HCT116 (cell line): ENCODE data around the gene DCAF11. TPM values are rescaled to one million over a fixed set of nuclear protein-coding genes. Genes with fewer than 3 reads are reported as not detected.

Experiments
- ATAC-seq: fragments of 200-7000 bp; cut with Tn5 transposase; 2 replicates; pipeline ENCODE4 v1.9.1; 2020; ENCODE audit warnings: mild to moderate bottlenecking, moderate library complexity
- BruUV-seq: library from RNA; stranded (reverse); fragments of 400-500 nt; replicated peaks from 2 replicates; lab custom pipeline; 2021; lab: Mats Ljungman, UMichigan
- CTCF ChIA-PET: fragments of 300-600 bp; sonication (Branson Sonifier 250); formaldehyde crosslinking; loops from one replicate; lab custom pipeline; 2021; ENCODE audit warnings: antibody characterized with exemption; lab: Charles Lee
- POLR2A ChIA-PET: fragments of 300-600, 350-600 bp; sonication (Branson Sonifier 250); formaldehyde crosslinking; loops from one replicate; lab custom pipeline; 2021; ENCODE audit warnings: antibody characterized with exemption; lab: Charles Lee
- RAD21 ChIA-PET, 2 experiments: fragments of 300-600 bp; sonication (Branson Sonifier 250); formaldehyde crosslinking; loops; one replicate each; lab custom pipeline; 2023; ENCODE audit warnings: low total read pairs in 2 of 2; ENCODE audit not compliant: uncharacterized antibody in 2 of 2, unreplicated experiment in 2 of 2, low non-redundant PET in 1 of 2; lab: Charles Lee
- DNase-seq: peaks from one replicate; pipeline ENCODE4 v3.0.0-alpha.2; 2010; ENCODE audit warnings: low read depth, low spot score
- H2AFZ ChIP-seq: fragments of 200-600 bp; shearing (Covaris generic), sonication (generic); 2 replicates; pipeline ENCODE4 v1.6.1; 2017; ENCODE audit warnings: low read depth, mixed run types, mixed read lengths, antibody characterized with exemption, low read length; ENCODE audit not compliant: poor library complexity, severe bottlenecking
- H3K27ac ChIP-seq: 2 replicates; pipeline ENCODE4 v1.5.1; 2012; ENCODE audit warnings: low read depth, low read length
- H3K27me3 ChIP-seq: fragments of 200-600 bp; sonication (generic); 2 replicates; pipeline ENCODE4 v1.6.1; 2016; ENCODE audit warnings: mixed run types, low read length, mixed read lengths; ENCODE audit not compliant: insufficient read depth
- H3K36me3 ChIP-seq, 2 experiments: fragments of 200-500 bp in 1 of 2; fragments of 200-600 bp in 1 of 2; sonication (Bioruptor generic) in 1 of 2; sonication (generic) in 1 of 2; 2 replicates each; pipeline versions ENCODE4 v1.5.1 to v1.6.1; 2014 to 2016; ENCODE audit warnings: low read length in 2 of 2, inconsistent platforms in 1 of 2, mixed read lengths in 1 of 2, mixed run types in 1 of 2; ENCODE audit not compliant: insufficient read depth in 2 of 2, control insufficient read depth in 1 of 2
- H3K4me1 ChIP-seq, 2 experiments: fragments of 200-600 bp in 1 of 2; sonication (generic) in 1 of 2; 2 replicates each; pipeline versions ENCODE4 v1.5.1 to v1.6.1; 2012 to 2017; ENCODE audit warnings: low read length in 2 of 2, inconsistent platforms in 1 of 2, mild to moderate bottlenecking in 1 of 2, mixed read lengths in 1 of 2, mixed run types in 1 of 2, moderate library complexity in 1 of 2; ENCODE audit not compliant: insufficient read depth in 2 of 2, control insufficient read depth in 1 of 2
- H3K4me2 ChIP-seq: fragments of 200-600 bp; sonication (generic); 2 replicates; pipeline ENCODE4 v1.6.1; 2017; ENCODE audit warnings: mixed run types, low read length, mixed read lengths
- H3K4me3 ChIP-seq, 2 experiments: fragments of 200-600 bp in 1 of 2; sonication (generic) in 1 of 2; replicated peaks in 1 of 2; 2 replicates each; pipeline ENCODE4 v1.5.1; 2011 to 2016; ENCODE audit warnings: low read length in 2 of 2, control low read depth in 1 of 2, low read depth in 1 of 2, mild to moderate bottlenecking in 1 of 2, mixed read lengths in 1 of 2, mixed run types in 1 of 2
- H3K79me2 ChIP-seq: fragments of 200-600 bp; sonication (generic); 2 replicates; pipeline ENCODE4 v1.6.1; 2017; ENCODE audit warnings: mild to moderate bottlenecking, mixed run types, low read length, moderate library complexity, mixed read lengths; ENCODE audit not compliant: insufficient read depth
- H3K9ac ChIP-seq: fragments of 200-600 bp; sonication (generic); 2 replicates; pipeline ENCODE4 v1.6.1; 2016; ENCODE audit warnings: low read length, mixed read lengths
- H3K9me2 ChIP-seq: fragments of 200-600 bp; sonication (generic), shearing (Covaris generic); 2 replicates; pipeline ENCODE4 v1.6.1; 2017; ENCODE audit warnings: mixed run types, mild to moderate bottlenecking, moderate library complexity; ENCODE audit not compliant: insufficient read depth
- H3K9me3 ChIP-seq, 2 experiments: fragments of 200-500 bp in 1 of 2; fragments of 200-600 bp in 1 of 2; sonication (Bioruptor generic) in 1 of 2; sonication (generic) in 1 of 2; 2 replicates each; pipeline ENCODE4 v1.6.1; 2014 to 2017; ENCODE audit warnings: low read length in 2 of 2, mixed read lengths in 2 of 2, inconsistent platforms in 1 of 2, low read depth in 1 of 2, mild to moderate bottlenecking in 1 of 2, mixed run types in 1 of 2, moderate library complexity in 1 of 2; ENCODE audit not compliant: control insufficient read depth in 1 of 2, insufficient read depth in 1 of 2
- H4K20me1 ChIP-seq: fragments of 200-600 bp; sonication (generic), shearing (Covaris generic); 2 replicates; pipeline ENCODE4 v1.6.1; 2017; ENCODE audit warnings: mixed run types, mild to moderate bottlenecking, moderate library complexity; ENCODE audit not compliant: insufficient read depth
- CBX3 ChIP-seq: IDR thresholded peaks from 2 replicates; pipeline ENCODE4 v1.6.1; 2012; ENCODE audit warnings: low read depth
- EGR1 ChIP-seq: IDR thresholded peaks from 2 replicates; pipeline ENCODE4 v1.6.1; 2012; ENCODE audit warnings: low read depth
- ELF1 ChIP-seq: IDR thresholded peaks from 2 replicates; pipeline ENCODE4 v1.6.1; 2012; ENCODE audit warnings: low read depth, borderline replicate concordance
- FOSL1 ChIP-seq: IDR thresholded peaks from 2 replicates; pipeline ENCODE4 v1.6.1; 2012; ENCODE audit warnings: low read depth
- RAD21 ChIP-seq: IDR thresholded peaks from 2 replicates; pipeline ENCODE4 v1.6.1; 2012; ENCODE audit warnings: low read depth, mild to moderate bottlenecking
- REST ChIP-seq: IDR thresholded peaks from 2 replicates; pipeline ENCODE4 v1.6.1; 2012; ENCODE audit warnings: low read depth
- SIN3A ChIP-seq: IDR thresholded peaks from 2 replicates; pipeline ENCODE4 v1.6.1; 2012; ENCODE audit warnings: low read depth
- SP1 ChIP-seq: IDR thresholded peaks from 2 replicates; pipeline ENCODE4 v1.6.1; 2012; ENCODE audit warnings: low read depth
- SRF ChIP-seq: IDR thresholded peaks from 2 replicates; pipeline ENCODE4 v1.6.1; 2012; ENCODE audit warnings: low read depth
- TCF7L2 ChIP-seq: IDR thresholded peaks from 2 replicates; pipeline ENCODE4 v1.7.0; 2011; ENCODE audit warnings: borderline replicate concordance, inconsistent platforms; ENCODE audit not compliant: insufficient read depth, insufficient read length; ENCODE audit errors: extremely low read depth
- YY1 ChIP-seq: IDR thresholded peaks from 2 replicates; pipeline ENCODE4 v1.6.1; 2011; ENCODE audit warnings: low read length, low read depth, moderate library complexity, mild to moderate bottlenecking; ENCODE audit not compliant: insufficient replicate concordance; ENCODE audit errors: extremely low read depth
- ZNF274 ChIP-seq: fragments of 200-500 bp; sonication (Bioruptor generic); IDR thresholded peaks from 2 replicates; pipeline ENCODE4 v1.6.1; 2014; ENCODE audit warnings: mild to moderate bottlenecking, low read depth, low read length, inconsistent platforms
- intact Hi-C: fragments of 100-400 bp; cut with micrococcal nuclease; formaldehyde crosslinking; loops from 2 replicates; pipeline ENCODE4 v1.10.0; 2022
- total RNA-seq: library from RNA; stranded (reverse); gene quantifications from one replicate; pipeline ENCODE4 v1.2.1, GENCODE V29; 2021; ENCODE audit not compliant: unreplicated experiment
- TF ChIP-seq, protein P1 (sequence below): IDR thresholded peaks from 2 replicates; pipeline ENCODE4 v1.6.1; 2012
- TF ChIP-seq, protein P2 (sequence below), 3 experiments: fragments of 200-600 bp in 1 of 3; sonication (generic) in 1 of 3; IDR thresholded peaks in 2 of 3; conservative IDR thresholded peaks in 1 of 3; 2 replicates each; pipeline ENCODE4 v1.5.1; 2012 to 2017; ENCODE audit warnings: low read depth in 2 of 3, low read length in 2 of 3, antibody characterized with exemption in 1 of 3, borderline replicate concordance in 1 of 3, control low read depth in 1 of 3, mild to moderate bottlenecking in 1 of 3, mixed read lengths in 1 of 3, mixed run types in 1 of 3, moderate library complexity in 1 of 3; ENCODE audit not compliant: insufficient read depth in 1 of 3
- TF ChIP-seq, protein P3 (sequence below): IDR thresholded peaks from 2 replicates; pipeline ENCODE4 v1.6.1; 2012
- TF ChIP-seq, protein P4 (sequence below): IDR thresholded peaks from 2 replicates; pipeline ENCODE4 v1.6.1; 2011; ENCODE audit warnings: mild to moderate bottlenecking, low read length, moderate library complexity; ENCODE audit not compliant: insufficient replicate concordance; ENCODE audit errors: extremely low read depth

DCAF11 gene
- total RNA-seq, 1 experiment from 2014 or later: 47.5 TPM

- TF ChIP-seq, protein P1, sequence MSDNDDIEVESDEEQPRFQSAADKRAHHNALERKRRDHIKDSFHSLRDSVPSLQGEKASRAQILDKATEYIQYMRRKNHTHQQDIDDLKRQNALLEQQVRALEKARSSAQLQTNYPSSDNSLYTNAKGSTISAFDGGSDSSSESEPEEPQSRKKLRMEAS: no peak
- TF ChIP-seq ELF1: no peak
These were observed 35.0 kb upstream of the DCAF11 start (continued) for GRCh38 chr14:24079491-24080141.

- peak overlapping the region; percentile 97 for H3K27ac ChIP-seq
- ChIA-PET POLR2A (interaction anchor here (0.7 to 3.7 kb wide), 2 partner anchors 14 to 34 kb away, joined by 3 to 26 read pairs; partner anchors contain the start of gene PCK2), RAD21 (no interaction called here), CTCF (interaction anchor here (3.2 to 3.4 kb wide), 3 partner anchors 11 to 29 kb away, joined by 15 to 42 read pairs (median 16); partner anchors contain the start of gene PCK2)
- intact Hi-C loops: no loop called here
- peak overlapping the region; percentile 86 for H3K4me2 ChIP-seq
- H3K79me2 ChIP-seq: no peaks in the 10 kb centered on the region
- H2AFZ ChIP-seq: no peak overlapping the region
- H3K4me1 ChIP-seq: peaks cover 18 to 30% of the 10 kb centered on the region in 2 experiments
- no peak for ATAC-seq
- H3K27me3 ChIP-seq: no peaks in the 10 kb centered on the region
- no peaks in the 10 kb centered on the region for H3K36me3 ChIP-seq
- no peak overlapping the region for H3K4me3 ChIP-seq
- peak overlapping the region; percentile 78 for H3K9ac ChIP-seq
- H3K9me3 ChIP-seq: no peaks in the 10 kb centered on the region
- no peaks in the 10 kb centered on the region for H4K20me1 ChIP-seq
- DNase-seq: no peak
- no peaks in the 10 kb centered on the region for H3K9me2 ChIP-seq
- BruUV-seq: no TSS peak
- no peak for TF ChIP-seq SRF
- TF ChIP-seq SP1: no peak
- no peak for TF ChIP-seq SIN3A
- TF ChIP-seq, protein P2, sequence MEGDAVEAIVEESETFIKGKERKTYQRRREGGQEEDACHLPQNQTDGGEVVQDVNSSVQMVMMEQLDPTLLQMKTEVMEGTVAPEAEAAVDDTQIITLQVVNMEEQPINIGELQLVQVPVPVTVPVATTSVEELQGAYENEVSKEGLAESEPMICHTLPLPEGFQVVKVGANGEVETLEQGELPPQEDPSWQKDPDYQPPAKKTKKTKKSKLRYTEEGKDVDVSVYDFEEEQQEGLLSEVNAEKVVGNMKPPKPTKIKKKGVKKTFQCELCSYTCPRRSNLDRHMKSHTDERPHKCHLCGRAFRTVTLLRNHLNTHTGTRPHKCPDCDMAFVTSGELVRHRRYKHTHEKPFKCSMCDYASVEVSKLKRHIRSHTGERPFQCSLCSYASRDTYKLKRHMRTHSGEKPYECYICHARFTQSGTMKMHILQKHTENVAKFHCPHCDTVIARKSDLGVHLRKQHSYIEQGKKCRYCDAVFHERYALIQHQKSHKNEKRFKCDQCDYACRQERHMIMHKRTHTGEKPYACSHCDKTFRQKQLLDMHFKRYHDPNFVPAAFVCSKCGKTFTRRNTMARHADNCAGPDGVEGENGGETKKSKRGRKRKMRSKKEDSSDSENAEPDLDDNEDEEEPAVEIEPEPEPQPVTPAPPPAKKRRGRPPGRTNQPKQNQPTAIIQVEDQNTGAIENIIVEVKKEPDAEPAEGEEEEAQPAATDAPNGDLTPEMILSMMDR (IDR thresholded peaks at IDR 0.05 in 2 of 3, conservative IDR thresholded peaks at IDR 0.05 in 1 of 3; ENCODE audit: borderline replicate concordance in 1 of 3, insufficient read depth in 1 of 3, low read depth in 2 of 3, low read length in 2 of 3): no peak
- TF ChIP-seq ZNF274: no peak
- TF ChIP-seq YY1: no peak
- TF ChIP-seq, protein P3, sequence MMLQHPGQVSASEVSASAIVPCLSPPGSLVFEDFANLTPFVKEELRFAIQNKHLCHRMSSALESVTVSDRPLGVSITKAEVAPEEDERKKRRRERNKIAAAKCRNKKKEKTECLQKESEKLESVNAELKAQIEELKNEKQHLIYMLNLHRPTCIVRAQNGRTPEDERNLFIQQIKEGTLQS: no peak
- no peak for TF ChIP-seq EGR1
- TF ChIP-seq REST: no peak
- TF ChIP-seq RAD21: no peak
- TF ChIP-seq FOSL1: no peak
- TF ChIP-seq, protein P4, sequence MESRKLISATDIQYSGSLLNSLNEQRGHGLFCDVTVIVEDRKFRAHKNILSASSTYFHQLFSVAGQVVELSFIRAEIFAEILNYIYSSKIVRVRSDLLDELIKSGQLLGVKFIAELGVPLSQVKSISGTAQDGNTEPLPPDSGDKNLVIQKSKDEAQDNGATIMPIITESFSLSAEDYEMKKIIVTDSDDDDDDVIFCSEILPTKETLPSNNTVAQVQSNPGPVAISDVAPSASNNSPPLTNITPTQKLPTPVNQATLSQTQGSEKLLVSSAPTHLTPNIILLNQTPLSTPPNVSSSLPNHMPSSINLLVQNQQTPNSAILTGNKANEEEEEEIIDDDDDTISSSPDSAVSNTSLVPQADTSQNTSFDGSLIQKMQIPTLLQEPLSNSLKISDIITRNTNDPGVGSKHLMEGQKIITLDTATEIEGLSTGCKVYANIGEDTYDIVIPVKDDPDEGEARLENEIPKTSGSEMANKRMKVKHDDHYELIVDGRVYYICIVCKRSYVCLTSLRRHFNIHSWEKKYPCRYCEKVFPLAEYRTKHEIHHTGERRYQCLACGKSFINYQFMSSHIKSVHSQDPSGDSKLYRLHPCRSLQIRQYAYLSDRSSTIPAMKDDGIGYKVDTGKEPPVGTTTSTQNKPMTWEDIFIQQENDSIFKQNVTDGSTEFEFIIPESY: no peak
- TF ChIP-seq, protein P1: no peak
- no peak for TF ChIP-seq TCF7L2
- no peak for TF ChIP-seq CBX3
These were observed 34.4 kb upstream of the DCAF11 start for GRCh38 chr14:24080142-24080530.
